Testis (tissue), 3 donors: ENCODE measurements around the gene WWP2. TPM values are rescaled to one million over a fixed set of nuclear protein-coding genes. Genes with fewer than 3 reads are reported as not detected.

Experiments used
- DNase-seq: peaks from one replicate; pipeline ENCODE4 v3.0.0-alpha.2; 2019
- H3K27ac ChIP-seq, 2 donors: fragments of 200-600 bp; sonication (generic); one replicate each; pipeline ENCODE4 v1.5.1; 2019
- H3K27me3 ChIP-seq: fragments of 200-600 bp; sonication (generic); one replicate; pipeline ENCODE4 v1.5.1; 2019
- H3K36me3 ChIP-seq: fragments of 200-600 bp; sonication (generic); one replicate; pipeline ENCODE4 v1.5.1; 2017; ENCODE audit warnings: low read depth; ENCODE audit errors: missing control alignments
- H3K4me1 ChIP-seq: fragments of 200-600 bp; sonication (generic); one replicate; pipeline ENCODE4 v1.5.1; 2019
- H3K4me3 ChIP-seq, 2 donors: fragments of 200-600 bp; sonication (generic); one replicate each; pipeline ENCODE4 v1.5.1; 2017 to 2019
- H3K9me3 ChIP-seq: fragments of 200-600 bp; sonication (generic); one replicate; pipeline ENCODE4 v1.5.1; 2017
- CTCF ChIP-seq, 3 experiments: fragments of 450-650 bp in 2 of 3; fragments of 200-600 bp in 1 of 3; sonication (generic) in 1 of 3; IDR thresholded peaks; one replicate each; pipeline ENCODE4 v1.5.1; 2016 to 2019; ENCODE audit warnings: antibody characterized with exemption in 3 of 3, mild to moderate bottlenecking in 2 of 3, moderate library complexity in 1 of 3
- POLR2A ChIP-seq: fragments of 450-650 bp; IDR thresholded peaks from one replicate; pipeline ENCODE4 v1.6.1; 2017; ENCODE audit warnings: antibody characterized with exemption, mild to moderate bottlenecking, moderate library complexity
- WGBS, 2 donors: methylation state at CpG; one replicate each; pipeline ENCODE4 v1.1.5; 2018; 5-methylcytosine and 5-hydroxymethylcytosine counted together
- intact Hi-C: fragments of 100-400 bp; cut with DNase I; formaldehyde crosslinking; loops from one replicate; pipeline ENCODE4 v1.15.1; 2023; ENCODE audit warnings: low total_unique reads
- polyA plus RNA-seq: library from polyadenylated mRNA; stranded (reverse); fragments of 350-450 nt; fragmentation: Illumina TruSeq; extraction: RNeasy Lipid Tissue Mini Kit (QIAGEN cat#74804); gene quantifications from one replicate; pipeline ENCODE4 v1.2.3, GENCODE V29; 2014; ENCODE audit warnings: low read depth, low replicate concordance; ENCODE audit not compliant: insufficient read depth
- total RNA-seq, 2 donors: library from RNA; depleted of rRNA; stranded (reverse); fragments of >200 nt; gene quantifications; one replicate each; pipeline ENCODE4 v1.2.3, GENCODE V29; 2016

The WWP2 gene
- total and polyA plus RNA-seq, 3 donors from 2014 or later, result 46.4 to 60.6 (median 57.6) TPM

DNA sequence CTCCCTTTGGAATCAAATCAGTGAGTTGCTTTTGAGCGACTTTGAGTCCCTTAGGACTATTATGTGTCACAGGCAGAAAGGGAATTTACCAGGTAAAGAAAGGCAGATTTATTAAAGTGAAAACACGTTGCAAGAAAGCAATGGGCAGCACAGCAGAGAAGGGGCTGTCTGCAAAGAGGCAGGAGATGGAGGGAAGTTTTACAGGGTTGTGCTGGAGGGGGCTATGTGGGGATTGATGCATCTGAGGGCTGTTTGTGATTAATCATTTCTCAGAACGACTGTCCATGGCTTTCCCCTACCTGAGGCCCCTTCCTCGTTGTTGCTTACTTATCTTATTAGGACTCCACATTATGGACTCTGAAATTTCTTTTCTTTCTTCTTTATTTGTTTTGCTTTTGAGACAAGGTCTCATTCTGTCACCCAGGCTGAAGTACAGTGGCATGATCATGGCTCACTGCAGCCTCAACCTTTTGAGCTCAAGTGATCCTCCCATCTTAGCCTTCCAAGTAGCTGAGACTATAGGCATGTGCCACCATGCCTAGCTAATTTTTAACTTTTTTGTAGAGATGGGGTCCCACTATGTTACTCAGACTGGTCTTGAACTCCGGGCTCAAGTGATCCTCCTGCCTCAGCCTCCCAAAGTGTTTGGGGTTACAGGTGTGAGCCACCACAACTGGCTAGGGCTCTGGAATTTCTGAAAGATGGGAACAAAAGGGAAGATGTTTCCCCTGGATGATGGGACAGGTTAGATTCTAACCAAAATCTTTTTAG lies 5.5 kb downstream of the WWP2 start:
- no peaks in the 10 kb centered on the region for H3K36me3 ChIP-seq
- 89 to 91% methylated on average over 5 of the region's 5 CpGs for WGBS, 2 donors
- no peaks in the 10 kb centered on the region for H3K9me3 ChIP-seq
- peaks cover 7% of the 10 kb centered on the region for H3K4me1 ChIP-seq
- intact Hi-C loops, result no loop called here
- H3K27ac ChIP-seq, result no peak overlapping the region
- no peak for DNase-seq
- H3K27me3 ChIP-seq, result no peaks in the 10 kb centered on the region
- H3K4me3 ChIP-seq, result no peak overlapping the region
- TF ChIP-seq CTCF (IDR thresholded peaks at IDR 0.05) (no peak), POLR2A (no peak)

DNA sequence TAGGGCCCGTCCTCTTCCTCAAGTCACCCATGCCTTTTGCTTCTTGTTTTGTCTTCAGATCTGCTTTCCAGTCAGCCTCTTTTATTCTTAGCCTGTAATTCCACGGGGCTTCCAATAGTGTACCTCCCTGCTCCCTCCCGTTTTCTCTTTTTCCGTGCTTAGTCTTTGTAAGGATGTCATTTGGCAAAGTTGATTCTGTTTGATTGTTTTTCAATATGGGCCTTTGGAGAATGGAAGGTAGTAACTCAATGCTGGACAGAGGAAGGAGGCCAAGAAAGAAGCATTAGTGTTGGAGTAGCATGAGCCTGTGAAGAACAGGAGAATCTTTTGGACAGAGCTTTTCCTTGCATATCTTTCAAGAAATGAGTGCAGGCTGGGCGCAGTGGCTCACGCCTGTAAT lies 6.5 kb downstream of the WWP2 start:
- no peak overlapping the region for H3K27ac ChIP-seq

GRCh38 chr16:69769404-69769803 lies 7.3 kb downstream of the WWP2 start:
- no peak overlapping the region for H3K4me3 ChIP-seq
- H3K27me3 ChIP-seq, result no peaks in the 10 kb centered on the region
- no peak overlapping the region for H3K27ac ChIP-seq
- intact Hi-C loops, result no loop called here
- WGBS, 2 donors, result 35 to 70% methylated on average over 2 of the region's 2 CpGs
- no peaks in the 10 kb centered on the region for H3K9me3 ChIP-seq
- no peak for DNase-seq
- no peak for TF ChIP-seq CTCF (IDR thresholded peaks at IDR 0.05)
- no peak for TF ChIP-seq POLR2A
- H3K36me3 ChIP-seq, result no peaks in the 10 kb centered on the region
- H3K4me1 ChIP-seq, result no peaks in the 10 kb centered on the region

More for the DNA sequence above, 6.5 kb downstream of the WWP2 start:
- Histone ChIP-seq H3K4me1 (peaks cover under 1% of the 10 kb centered on the region), H3K9me3 (no peaks in the 10 kb centered on the region), H3K4me3 (no peak overlapping the region), H3K27me3 (no peaks in the 10 kb centered on the region), H3K36me3 (no peaks in the 10 kb centered on the region)
- no peak for TF ChIP-seq CTCF (IDR thresholded peaks at IDR 0.05)
- 82 to 96% methylated on average over 6 of the region's 6 CpGs for whole genome bisulfite sequencing, 2 donors
- intact Hi-C loops, result no loop called here
- no peak for DNase-seq

GRCh38 chr16:69771651-69771967 lies 9.5 kb downstream of the WWP2 start:
- WGBS, 2 donors, result 97 to 98% methylated on average over 2 of the region's 2 CpGs
- TF ChIP-seq CTCF (IDR thresholded peaks at IDR 0.05) (no peak), POLR2A (no peak)
- H3K4me3 ChIP-seq, result no peak overlapping the region
- DNase-seq, result no peak
- no peaks in the 10 kb centered on the region for H3K36me3 ChIP-seq
- no peaks in the 10 kb centered on the region for H3K27me3 ChIP-seq
- no peaks in the 10 kb centered on the region for H3K4me1 ChIP-seq
- no peaks in the 10 kb centered on the region for H3K9me3 ChIP-seq
- no peak overlapping the region for H3K27ac ChIP-seq
- intact Hi-C loops, result no loop called here
